Osteoblast (primary cell): ENCODE data around the gene PRXL2B. TPM values are rescaled to one million over a fixed set of nuclear protein-coding genes. Genes with fewer than 3 reads are reported as not detected.
A peak's percentile ranks its signal among the peaks of the same experiment; 100 is the strongest.
"Not testable (repeated sequence)": the region's sequence is repeated elsewhere in the genome, so short reads cannot be mapped to it uniquely, and the experiment has no call there.

ENCODE experiments used
- DNase-seq: peaks from one replicate; pipeline ENCODE4 v3.0.0; 2011; ENCODE audit warnings: low spot score, mixed read lengths; ENCODE audit not compliant: insufficient read length; ENCODE audit errors: missing footprints
- H2AFZ ChIP-seq: 2 replicates; pipeline ENCODE4 v1.6.0; 2011; ENCODE audit warnings: mild to moderate bottlenecking, low read length
- H3K27ac ChIP-seq: 2 replicates; pipeline ENCODE4 v1.5.1; 2011; ENCODE audit warnings: mild to moderate bottlenecking, low read depth, low read length, moderate library complexity
- H3K27me3 ChIP-seq: 2 replicates; pipeline ENCODE4 v1.6.0; 2012; ENCODE audit warnings: mild to moderate bottlenecking, control low read depth, inconsistent platforms, low read length, moderate library complexity; ENCODE audit not compliant: insufficient read depth
- H3K36me3 ChIP-seq: 2 replicates; pipeline ENCODE4 v1.5.1; 2011; ENCODE audit warnings: mild to moderate bottlenecking, low read length, control low read depth, moderate library complexity; ENCODE audit not compliant: insufficient read depth
- H3K4me1 ChIP-seq: 2 replicates; pipeline ENCODE4 v1.5.1; 2011; ENCODE audit warnings: mild to moderate bottlenecking, low read length, control low read depth, moderate library complexity; ENCODE audit not compliant: insufficient read depth
- H3K4me2 ChIP-seq: 2 replicates; pipeline ENCODE4 v1.6.0; 2011; ENCODE audit warnings: mild to moderate bottlenecking, low read length; ENCODE audit not compliant: insufficient read depth
- H3K4me3 ChIP-seq: fragments of 200-600 bp; sonication (generic); 3 replicates; pipeline ENCODE4 v1.5.1; 2012; ENCODE audit warnings: mild to moderate bottlenecking, low read length, inconsistent platforms; ENCODE audit not compliant: insufficient read depth
- H3K79me2 ChIP-seq: 2 replicates; pipeline ENCODE4 v1.6.0; 2012; ENCODE audit warnings: mild to moderate bottlenecking, low read length, control low read depth, inconsistent platforms; ENCODE audit not compliant: insufficient read depth
- H3K9me3 ChIP-seq: 2 replicates; pipeline ENCODE4 v1.5.1; 2011; ENCODE audit warnings: low read depth, low read length, control low read depth
- H4K20me1 ChIP-seq: 2 replicates; pipeline ENCODE4 v1.6.0; 2012; ENCODE audit warnings: mild to moderate bottlenecking, low read length, control low read depth; ENCODE audit not compliant: insufficient read depth
- total RNA-seq: library from RNA; depleted of rRNA; stranded (reverse); fragments of >200 nt; gene quantifications from 2 replicates; pipeline ENCODE4 v1.2.3, GENCODE V29; 2012
- TF ChIP-seq, protein P1 (sequence below): IDR thresholded peaks from 2 replicates; pipeline ENCODE4 v1.5.1; 2011; ENCODE audit warnings: mild to moderate bottlenecking, low read depth, low read length, moderate library complexity; ENCODE audit errors: extremely low read depth

The PRXL2B gene
- total RNA-seq, 1 donor, result 8.0 TPM

DNA sequence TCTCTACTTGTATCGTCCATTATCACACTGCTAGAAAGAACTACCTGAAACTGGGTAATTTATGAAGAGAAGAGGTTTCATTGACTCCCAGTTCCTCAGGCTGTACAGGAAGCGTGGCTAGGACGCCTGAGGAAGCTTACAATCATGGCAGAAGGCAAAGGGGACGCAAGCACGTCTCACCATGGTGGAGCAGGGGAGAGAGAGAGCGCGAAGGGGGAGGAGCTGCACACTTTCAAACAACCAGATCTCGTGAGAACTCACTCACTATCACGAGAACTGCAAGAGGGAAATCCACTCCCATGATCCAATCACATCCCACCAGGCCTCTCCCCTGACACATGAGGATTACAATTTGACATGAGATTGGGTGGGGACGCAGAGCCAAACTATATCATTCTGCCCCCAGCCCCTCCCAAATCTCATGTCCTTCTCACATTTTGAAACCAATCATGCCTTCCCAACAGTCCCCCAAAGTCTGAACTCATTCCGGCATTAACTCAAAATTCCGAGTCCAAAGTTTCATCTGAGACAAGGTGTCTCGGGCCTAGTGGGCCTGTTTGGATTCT is 38.2 kb downstream of the PRXL2B start:
- no peak overlapping the region for H3K4me2 ChIP-seq
- H3K4me1 ChIP-seq, result no peaks in the 10 kb centered on the region
- no peaks in the 10 kb centered on the region for H4K20me1 ChIP-seq
- DNase-seq, result no peak
- no peak overlapping the region for H2AFZ ChIP-seq
- H3K9me3 ChIP-seq, result no peaks in the 10 kb centered on the region
- TF ChIP-seq, protein P1, sequence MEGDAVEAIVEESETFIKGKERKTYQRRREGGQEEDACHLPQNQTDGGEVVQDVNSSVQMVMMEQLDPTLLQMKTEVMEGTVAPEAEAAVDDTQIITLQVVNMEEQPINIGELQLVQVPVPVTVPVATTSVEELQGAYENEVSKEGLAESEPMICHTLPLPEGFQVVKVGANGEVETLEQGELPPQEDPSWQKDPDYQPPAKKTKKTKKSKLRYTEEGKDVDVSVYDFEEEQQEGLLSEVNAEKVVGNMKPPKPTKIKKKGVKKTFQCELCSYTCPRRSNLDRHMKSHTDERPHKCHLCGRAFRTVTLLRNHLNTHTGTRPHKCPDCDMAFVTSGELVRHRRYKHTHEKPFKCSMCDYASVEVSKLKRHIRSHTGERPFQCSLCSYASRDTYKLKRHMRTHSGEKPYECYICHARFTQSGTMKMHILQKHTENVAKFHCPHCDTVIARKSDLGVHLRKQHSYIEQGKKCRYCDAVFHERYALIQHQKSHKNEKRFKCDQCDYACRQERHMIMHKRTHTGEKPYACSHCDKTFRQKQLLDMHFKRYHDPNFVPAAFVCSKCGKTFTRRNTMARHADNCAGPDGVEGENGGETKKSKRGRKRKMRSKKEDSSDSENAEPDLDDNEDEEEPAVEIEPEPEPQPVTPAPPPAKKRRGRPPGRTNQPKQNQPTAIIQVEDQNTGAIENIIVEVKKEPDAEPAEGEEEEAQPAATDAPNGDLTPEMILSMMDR, result no peak
- H3K27me3 ChIP-seq, result peaks cover 26% of the 10 kb centered on the region
- no peak overlapping the region for H3K4me3 ChIP-seq
- no peaks in the 10 kb centered on the region for H3K36me3 ChIP-seq
- no peak overlapping the region for H3K27ac ChIP-seq
- no peaks in the 10 kb centered on the region for H3K79me2 ChIP-seq

DNA sequence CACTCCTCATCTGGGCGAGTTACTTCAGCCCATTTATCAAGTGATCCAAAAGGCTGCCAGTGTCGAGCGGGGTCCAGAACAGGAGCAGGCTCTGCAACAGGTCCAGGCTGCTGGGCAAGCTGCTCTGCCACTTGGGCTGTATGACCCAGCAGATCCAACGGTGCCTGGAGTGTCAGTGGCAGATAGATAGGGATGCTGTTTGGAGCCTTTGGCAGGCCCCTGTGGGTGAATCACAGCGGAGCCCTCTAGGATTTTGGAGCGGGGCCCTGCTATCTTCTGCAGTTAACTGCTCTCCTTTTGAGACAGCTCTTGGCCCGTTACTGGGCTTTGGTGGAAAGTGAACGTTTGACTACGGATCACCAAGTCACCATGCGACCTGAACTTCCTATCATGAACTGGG is 38.7 kb downstream of the PRXL2B start:
- no peak overlapping the region for H3K4me3 ChIP-seq
- no peaks in the 10 kb centered on the region for H4K20me1 ChIP-seq
- no peaks in the 10 kb centered on the region for H3K4me1 ChIP-seq
- no peaks in the 10 kb centered on the region for H3K36me3 ChIP-seq
- DNase-seq, result no peak
- H2AFZ ChIP-seq, result no peak overlapping the region
- peaks cover 26% of the 10 kb centered on the region for H3K27me3 ChIP-seq
- H3K27ac ChIP-seq, result no peak overlapping the region
- H3K9me3 ChIP-seq, result no peaks in the 10 kb centered on the region
- TF ChIP-seq, protein P1, result no peak
- H3K4me2 ChIP-seq, result no peak overlapping the region
- no peaks in the 10 kb centered on the region for H3K79me2 ChIP-seq

DNA sequence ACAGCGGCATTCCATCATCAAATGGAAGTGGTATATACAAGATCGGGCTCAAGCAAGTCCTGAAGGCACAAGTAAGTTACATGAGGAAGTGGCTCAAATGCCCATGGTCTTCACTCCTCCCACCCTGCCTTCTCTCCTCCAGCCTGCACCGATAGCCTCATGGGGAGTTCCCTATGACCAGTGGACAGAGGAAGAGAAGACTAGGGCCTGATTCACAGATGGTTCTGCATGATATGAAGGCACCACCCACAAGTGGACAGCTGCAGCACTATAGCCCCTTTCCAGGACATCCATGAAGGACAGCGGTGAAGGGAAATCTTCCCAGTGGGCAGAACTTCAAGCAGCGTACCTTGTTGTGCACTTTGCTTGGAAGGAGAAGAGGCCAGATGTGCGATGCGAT is 39.2 kb downstream of the PRXL2B start:
- H4K20me1 ChIP-seq, H3K36me3 ChIP-seq, H2AFZ ChIP-seq, H3K27ac ChIP-seq, DNase-seq, H3K4me3 ChIP-seq, H3K4me1 ChIP-seq, H3K4me2 ChIP-seq, H3K9me3 ChIP-seq, H3K79me2 ChIP-seq: not testable (repeated sequence)
- peaks cover 24% of the 10 kb centered on the region for H3K27me3 ChIP-seq

DNA sequence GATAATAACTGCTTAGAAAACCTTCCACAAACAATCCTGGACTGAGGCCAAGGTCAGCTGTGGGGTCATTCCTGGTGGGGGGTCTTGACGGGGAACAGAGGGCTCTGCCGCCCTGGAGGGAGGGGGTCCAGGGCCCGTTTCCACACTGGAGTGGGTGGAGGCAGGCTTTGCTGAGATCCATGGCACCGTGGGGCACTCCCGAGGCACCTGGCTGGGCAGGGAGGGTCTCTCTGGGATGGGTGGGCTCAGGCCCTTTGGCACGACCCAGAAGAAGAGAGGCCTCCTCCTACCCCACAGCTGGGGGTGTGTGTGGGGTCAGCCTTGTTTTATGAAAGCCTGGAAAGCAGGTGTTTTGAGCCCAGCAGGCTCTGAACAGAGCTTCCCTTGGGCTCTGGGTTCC is 41.2 kb downstream of the PRXL2B start:
- Histone ChIP-seq H3K27ac (no peak overlapping the region), H3K27me3 (peaks cover 24% of the 10 kb centered on the region), H3K36me3 (no peaks in the 10 kb centered on the region), H3K4me3 (no peak overlapping the region), H3K4me2 (no peak overlapping the region), H2AFZ (no peak overlapping the region), H3K9me3 (no peaks in the 10 kb centered on the region), H3K79me2 (no peaks in the 10 kb centered on the region), H3K4me1 (no peaks in the 10 kb centered on the region), H4K20me1 (no peaks in the 10 kb centered on the region)
- DNase-seq, result peak; percentile 68
- TF ChIP-seq, protein P1, result no peak
